ENCODE measurements around the gene GPLD1.
A peak's percentile ranks its signal among the peaks of the same experiment; 100 is the strongest.
"Not testable (repeated sequence)": the region's sequence is repeated elsewhere in the genome, so short reads cannot be mapped to it uniquely, and the experiment has no call there.

GPLD1 gene

GRCh38 chr6:24429146-24429545 is 60.2 kb downstream of the GPLD1 start:
- Mint-ChIP-seq H3K4me3 (no peak overlapping the region), H3K27ac (no peak overlapping the region), H3K27me3 (ENCODE audit: low read depth) (no peaks in the 10 kb centered on the region), H3K36me3 (ENCODE audit: low read depth) (peaks cover 34% of the 10 kb centered on the region), H3K4me1 (no peaks in the 10 kb centered on the region), H3K9me3 (no peaks in the 10 kb centered on the region)
- no peak for TF ChIP-seq CTCF (IDR thresholded peaks at IDR 0.05; ENCODE audit: unreplicated experiment in 3 of 3)

GRCh38 chr6:24428615-24429014 is 60.8 kb downstream of the GPLD1 start:
- Mint-ChIP-seq H3K27me3 (ENCODE audit: low read depth) (no peaks in the 10 kb centered on the region), H3K4me3 (no peak overlapping the region), H3K36me3 (ENCODE audit: low read depth) (peaks cover 34% of the 10 kb centered on the region), H3K4me1 (no peaks in the 10 kb centered on the region), H3K9me3 (no peaks in the 10 kb centered on the region), H3K27ac (peak overlapping the region in 1 of 3 experiments; percentile 46)
- TF ChIP-seq CTCF (IDR thresholded peaks at IDR 0.05; ENCODE audit: unreplicated experiment in 3 of 3) = no peak

- TF ChIP-seq CTCF (IDR thresholded peaks at IDR 0.05; ENCODE audit: unreplicated experiment in 3 of 3) = no peak
- Mint-ChIP-seq H3K36me3 (ENCODE audit: low read depth) (peaks cover 45% of the 10 kb centered on the region), H3K27me3 (ENCODE audit: low read depth) (no peaks in the 10 kb centered on the region), H3K27ac (peak overlapping the region in 1 of 3 experiments; percentile 6), H3K9me3 (no peaks in the 10 kb centered on the region), H3K4me3 (no peak overlapping the region), H3K4me1 (no peaks in the 10 kb centered on the region)
These were observed 62.5 kb downstream of the GPLD1 start for GRCh38 chr6:24426729-24427446.

GRCh38 chr6:24425091-24425490 is 64.3 kb downstream of the GPLD1 start:
- Mint-ChIP-seq H3K4me3 (no peak overlapping the region), H3K4me1 (no peaks in the 10 kb centered on the region), H3K27me3 (ENCODE audit: low read depth) (no peaks in the 10 kb centered on the region), H3K27ac (no peak overlapping the region), H3K36me3 (ENCODE audit: low read depth) (peaks cover 56% of the 10 kb centered on the region), H3K9me3 (no peaks in the 10 kb centered on the region)
- TF ChIP-seq CTCF (IDR thresholded peaks at IDR 0.05; ENCODE audit: unreplicated experiment in 3 of 3) = no peak

GRCh38 chr6:24419526-24419925 is 69.9 kb downstream of the GPLD1 start:
- Mint-ChIP-seq H3K4me3 (no peak overlapping the region), H3K27me3 (ENCODE audit: low read depth) (no peaks in the 10 kb centered on the region), H3K36me3 (ENCODE audit: low read depth) (peaks cover 73% of the 10 kb centered on the region), H3K4me1 (no peaks in the 10 kb centered on the region), H3K27ac (no peak overlapping the region), H3K9me3 (no peaks in the 10 kb centered on the region)
- no peak for TF ChIP-seq CTCF (IDR thresholded peaks at IDR 0.05; ENCODE audit: unreplicated experiment in 3 of 3)

GRCh38 chr6:24415753-24416152 is 73.6 kb downstream of the GPLD1 start:
- H3K4me1 Mint-ChIP-seq = no peaks in the 10 kb centered on the region
- no peak for TF ChIP-seq CTCF (IDR thresholded peaks at IDR 0.05; ENCODE audit: unreplicated experiment in 3 of 3)
- no peak overlapping the region for H3K4me3 Mint-ChIP-seq
- H3K36me3 Mint-ChIP-seq (ENCODE audit: low read depth) = peaks cover 62% of the 10 kb centered on the region
- H3K27ac Mint-ChIP-seq = no peak overlapping the region
- no peaks in the 10 kb centered on the region for H3K27me3 Mint-ChIP-seq (ENCODE audit: low read depth)
- H3K9me3 Mint-ChIP-seq = no peaks in the 10 kb centered on the region

- not testable (repeated sequence) for H3K27me3 Mint-ChIP-seq (ENCODE audit: low read depth); H3K27ac Mint-ChIP-seq; H3K9me3 Mint-ChIP-seq; H3K4me3 Mint-ChIP-seq; H3K4me1 Mint-ChIP-seq
- H3K36me3 Mint-ChIP-seq (ENCODE audit: low read depth) = peaks cover 58% of the 10 kb centered on the region
These were observed 74.8 kb downstream of the GPLD1 start for GRCh38 chr6:24414531-24414930.
